Left lobe of liver (tissue), 2 donors: ENCODE results near the gene SIMC1. TPM values are rescaled to one million over a fixed set of nuclear protein-coding genes. Genes with fewer than 3 reads are reported as not detected.

ENCODE experiments used
- ATAC-seq: fragments of 200-7000 bp; cut with Tn5 transposase; one replicate; pipeline ENCODE4 v1.9.1; 2020; ENCODE audit warnings: mild to moderate bottlenecking, moderate library complexity
- DNase-seq: peaks from one replicate; pipeline ENCODE4 v3.0.0-alpha.2; 2020; ENCODE audit warnings: low spot score
- total RNA-seq: library from RNA; stranded (reverse); gene quantifications from one replicate; pipeline ENCODE4 v1.2.1, GENCODE V29; 2021
- donor health status: DM: no; HTN: no; CAD: no; lungs with moderate emphysema.
- donor health status: DM: no; HTN: yes; CAD: no.

SIMC1 gene
- total RNA-seq, 1 donor from 2014 or later: 11.7 TPM

DNA sequence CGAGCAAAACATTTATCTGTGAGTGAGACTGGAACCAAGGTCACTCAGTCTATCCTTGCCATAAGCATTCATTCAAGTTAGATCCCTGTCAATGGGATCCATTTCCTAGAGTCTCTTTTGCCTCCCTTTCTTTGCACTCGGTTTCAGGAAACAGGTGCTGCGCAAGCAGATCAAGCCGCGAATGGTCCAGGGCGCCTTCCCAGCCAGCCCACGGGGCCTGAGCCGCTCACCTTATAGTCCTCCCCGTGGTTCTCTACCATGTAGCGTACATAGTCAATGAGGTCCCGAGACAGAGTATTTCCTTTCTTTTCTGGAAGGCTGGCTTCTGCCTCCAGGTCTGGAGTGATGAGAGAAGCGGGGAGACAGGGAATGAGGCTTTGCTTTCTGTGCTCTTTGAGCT, 146.8 kb downstream of the SIMC1 start:
- DNase-seq (no peak), ATAC-seq (no peak)

DNA sequence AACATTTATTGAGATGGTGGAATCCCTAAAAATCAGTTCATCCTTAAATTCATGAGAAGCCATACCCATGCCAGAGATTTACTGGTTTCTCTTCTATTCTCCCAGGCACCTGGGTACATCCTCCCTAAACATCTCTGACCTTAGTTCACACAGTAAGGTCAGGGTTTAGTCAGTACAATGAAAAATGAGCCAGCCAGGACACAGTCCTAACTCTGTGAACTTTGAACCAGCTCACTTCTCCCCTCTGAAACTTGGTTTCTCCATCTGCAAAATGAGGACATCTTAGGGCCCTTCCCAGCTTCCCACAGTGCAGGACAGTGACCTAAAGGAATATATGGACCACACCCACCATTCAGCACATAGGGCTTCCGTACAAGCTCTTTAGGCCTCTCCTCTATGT, 148.3 kb downstream of the SIMC1 start:
- no peak for DNase-seq
- no peak for ATAC-seq

- ATAC-seq: no peak
- DNase-seq: no peak
Observed at GRCh38 chr5:176387384-176387925, 149.2 kb downstream of the SIMC1 start.

DNA sequence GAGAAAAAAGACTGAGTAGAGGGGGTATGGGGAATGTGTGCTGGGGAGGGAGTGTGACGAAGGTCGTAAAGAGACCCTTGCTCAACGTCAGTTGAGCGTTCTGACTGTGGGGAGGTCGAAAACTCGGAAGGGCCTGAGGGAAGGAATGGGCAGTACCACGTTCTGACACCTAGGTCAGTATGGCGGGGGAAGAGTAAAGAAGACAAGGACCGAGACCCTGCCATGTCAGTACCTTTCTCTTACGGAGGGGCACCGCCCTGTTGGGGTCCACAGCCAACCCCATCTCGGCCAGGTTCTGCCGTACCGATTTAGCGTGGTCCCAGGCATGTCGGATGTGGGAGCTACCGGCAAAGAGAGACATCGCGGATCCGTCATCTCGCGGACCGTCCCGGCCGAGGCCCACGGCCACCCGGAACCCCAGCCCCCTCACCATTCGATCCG, 149.8 kb downstream of the SIMC1 start:
- ATAC-seq: no peak
- DNase-seq: no peak

- ATAC-seq (peak; percentile 92), DNase-seq (peak; percentile 98)
Observed at GRCh38 chr5:176388444-176389134, 150.4 kb downstream of the SIMC1 start, which contains the start of the genes HIGD2A and NOP16. HIGD2A (plus strand) TSS chr5:176388751; CDS start chr5:176388820, 69 bp downstream. NOP16 (minus strand) TSS chr5:176388598; CDS start chr5:176388539, 59 bp downstream.

DNA sequence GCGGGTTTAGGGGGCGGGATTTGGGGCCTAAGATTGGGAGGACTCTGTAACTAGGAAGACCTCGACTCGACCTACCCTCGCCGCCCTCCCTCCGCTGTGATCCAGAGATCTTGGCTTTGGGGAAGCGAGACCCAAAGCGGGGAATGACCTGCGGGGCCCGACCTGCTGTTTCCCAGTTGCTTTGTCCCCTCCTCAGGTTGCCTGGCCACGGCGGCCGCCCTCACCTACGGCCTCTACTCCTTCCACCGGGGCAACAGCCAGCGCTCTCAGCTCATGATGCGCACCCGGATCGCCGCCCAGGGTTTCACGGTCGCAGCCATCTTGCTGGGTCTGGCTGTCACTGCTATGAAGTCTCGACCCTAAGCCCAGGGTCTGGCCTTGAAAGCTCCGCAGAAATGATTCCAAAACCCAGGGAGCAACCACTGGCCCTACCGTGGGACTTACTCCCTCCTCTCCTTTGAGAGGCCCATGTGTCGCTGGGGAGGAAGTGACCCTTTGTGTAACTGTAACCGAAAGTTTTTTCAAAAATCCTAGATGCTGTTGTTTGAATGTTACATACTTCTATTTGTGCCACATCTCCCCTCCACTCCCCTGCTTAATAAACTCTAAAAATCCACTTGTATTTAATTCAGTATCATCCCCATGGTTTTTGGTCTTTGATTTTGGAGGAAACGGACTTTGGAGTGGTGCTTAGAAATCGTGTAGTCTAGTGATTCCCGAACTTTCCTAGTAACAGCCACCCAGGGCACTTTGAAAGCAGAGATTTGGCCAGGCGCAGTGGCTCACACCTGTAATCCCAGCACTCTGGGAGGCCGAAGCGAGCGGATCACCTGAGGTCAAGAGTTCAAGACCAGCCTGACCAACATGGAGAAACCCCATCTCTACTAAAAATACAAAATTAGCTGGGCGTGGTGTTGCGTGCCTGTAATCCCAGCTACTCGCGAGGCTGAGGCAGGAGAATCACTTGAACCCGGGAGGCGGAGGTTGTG, 151.2 kb downstream of the SIMC1 start:
- DNase-seq: no peak
- ATAC-seq: peak; percentile 41

DNA sequence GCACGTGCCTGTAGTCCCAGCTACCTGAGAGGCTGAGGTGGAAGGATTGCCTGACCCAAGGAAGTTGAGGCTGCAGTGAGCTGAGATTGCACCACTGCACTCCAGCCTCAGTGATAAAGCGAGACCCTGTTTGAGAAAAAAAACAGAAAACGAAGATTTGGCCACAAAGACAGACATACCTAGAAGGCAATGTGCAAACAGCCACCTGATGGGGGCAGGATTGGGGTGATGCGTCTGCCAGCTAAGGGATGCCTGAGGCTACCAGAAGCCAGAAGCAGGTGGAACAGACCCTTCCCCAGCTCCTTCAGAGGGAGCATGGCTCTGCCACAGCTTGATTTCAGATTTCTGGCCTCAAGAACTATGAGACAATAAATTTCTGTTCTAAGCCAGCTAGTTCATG, 153.3 kb downstream of the SIMC1 start:
- ATAC-seq (no peak), DNase-seq (no peak)

DNA sequence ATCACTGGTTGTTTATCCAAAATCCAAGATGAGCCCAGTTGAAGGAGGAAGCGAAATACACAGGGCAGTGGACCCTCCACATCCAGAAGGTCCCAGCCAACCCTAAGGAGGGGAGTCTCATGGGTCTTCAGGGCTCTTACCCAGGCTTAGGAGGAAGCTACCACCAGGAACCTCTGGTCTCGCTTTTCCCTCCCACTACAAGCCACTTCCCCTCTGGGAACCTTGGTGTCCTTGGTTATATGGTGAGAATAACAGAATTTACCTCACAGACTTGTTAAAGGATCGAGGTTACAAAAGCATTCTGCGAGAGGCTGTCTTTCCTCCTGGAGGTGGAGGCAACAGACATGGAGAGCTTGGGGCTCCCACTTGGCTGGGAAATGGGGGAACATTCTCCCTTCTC, 153.8 kb downstream of the SIMC1 start:
- DNase-seq (no peak), ATAC-seq (no peak)

DNA sequence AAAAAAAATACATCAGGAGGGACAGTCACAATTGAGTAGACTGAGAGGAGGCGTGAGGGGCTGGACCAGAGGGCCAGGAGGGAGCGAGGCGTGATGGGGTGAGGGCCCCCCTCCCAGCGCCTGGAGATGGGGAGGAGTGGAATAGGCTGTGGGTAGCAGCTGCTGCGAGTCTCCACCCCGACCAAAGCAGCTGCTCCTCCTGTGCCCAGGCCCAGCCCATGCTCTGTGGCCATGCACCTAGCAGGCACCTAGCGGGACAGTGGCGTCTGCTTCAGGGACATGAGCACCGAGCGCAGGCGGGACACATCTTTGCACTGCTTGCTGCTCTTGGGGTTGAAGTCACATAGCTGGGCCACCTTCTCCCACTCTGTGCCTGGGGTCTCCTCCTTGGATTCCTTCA, 154.3 kb downstream of the SIMC1 start:
- DNase-seq: no peak
- no peak for ATAC-seq

DNA sequence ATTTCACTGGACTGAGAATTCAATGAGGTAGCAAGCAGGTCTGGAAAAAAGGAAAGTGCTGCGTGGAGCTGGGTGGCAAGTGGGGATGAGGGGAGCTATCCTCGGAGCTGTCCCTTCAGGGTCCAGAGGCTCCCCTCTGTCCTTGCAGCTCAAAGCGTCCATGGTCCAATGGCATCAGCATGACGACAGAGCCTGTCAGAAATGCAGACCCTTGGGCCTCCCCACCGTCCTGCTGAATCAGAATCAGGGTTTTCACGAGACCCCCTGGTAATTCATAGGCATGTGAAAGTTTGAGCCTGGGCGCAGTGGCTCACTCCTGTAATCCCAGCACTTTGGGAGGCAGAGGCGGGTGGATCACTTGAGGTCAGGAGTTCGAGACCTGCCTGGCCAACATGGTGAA, 155.9 kb downstream of the SIMC1 start:
- DNase-seq (no peak), ATAC-seq (no peak)

- no peak for DNase-seq
- ATAC-seq: no peak
Observed at GRCh38 chr5:176394881-176395675, 156.9 kb downstream of the SIMC1 start.

Other genes starting within 250 kb of the SIMC1 start
- gene KIAA1191, start 123.3 kb downstream of the SIMC1 start, total RNA-seq: 51.9 TPM
- gene ARL10, start 127.1 kb downstream of the SIMC1 start, total RNA-seq: 1.8 TPM
- 12.0 TPM for gene NOP16, start 150.2 kb downstream of the SIMC1 start, total RNA-seq
- gene HIGD2A, start 150.3 kb downstream of the SIMC1 start, total RNA-seq: 49.2 TPM
- 37.3 TPM for gene CLTB, start 178.1 kb downstream of the SIMC1 start, total RNA-seq
- gene FAF2, start 210.0 kb downstream of the SIMC1 start, total RNA-seq: 16.5 TPM